GM18526 (cell line): ENCODE measurements around the gene DLG2.

Source experiments
- POLR2A ChIP-seq: IDR thresholded peaks from 3 replicates; pipeline ENCODE4 v1.6.1; 2011; ENCODE audit not compliant: insufficient read length; ENCODE audit errors: extremely low read depth

Gene DLG2

DNA sequence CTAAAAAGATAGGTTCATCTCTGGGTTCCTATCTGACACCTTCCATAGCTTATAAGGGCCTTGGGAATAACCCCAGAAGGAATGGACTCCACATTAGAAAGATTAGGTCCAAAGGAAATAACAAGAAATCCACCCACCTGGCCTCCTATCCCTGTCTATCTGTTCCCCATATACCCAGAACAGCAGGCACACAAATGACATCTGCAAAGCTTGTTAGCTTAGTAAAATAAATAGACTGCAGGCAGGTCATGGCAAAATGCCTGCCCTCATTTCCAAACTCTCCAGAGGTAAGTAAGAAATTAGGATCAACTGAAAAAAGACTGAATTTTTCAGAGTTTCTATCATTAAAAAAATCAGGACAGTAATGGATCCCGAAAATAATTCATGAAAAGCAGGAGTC, 489.5 kb downstream of the DLG2 start:
- no peak for TF ChIP-seq POLR2A

DNA sequence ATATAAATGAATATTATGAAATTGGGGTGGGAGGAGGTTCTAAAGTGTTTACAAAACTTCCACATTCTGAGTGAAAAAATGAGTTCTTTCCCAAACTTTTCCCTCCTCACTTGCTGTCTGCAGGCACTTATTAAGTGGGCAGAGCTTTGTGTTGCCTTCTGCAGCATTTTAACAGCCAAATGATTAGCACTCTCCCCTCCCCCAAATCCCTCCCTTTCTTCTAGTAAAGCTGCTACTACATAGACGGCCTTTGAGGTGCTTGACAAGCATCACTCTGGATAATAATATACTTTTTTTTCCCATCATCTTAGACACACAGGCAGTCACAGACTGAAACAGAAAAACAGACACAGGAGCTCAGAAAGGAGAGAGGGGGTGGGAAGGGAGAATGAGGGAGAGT, 493.5 kb downstream of the DLG2 start:
- no peak for TF ChIP-seq POLR2A

DNA sequence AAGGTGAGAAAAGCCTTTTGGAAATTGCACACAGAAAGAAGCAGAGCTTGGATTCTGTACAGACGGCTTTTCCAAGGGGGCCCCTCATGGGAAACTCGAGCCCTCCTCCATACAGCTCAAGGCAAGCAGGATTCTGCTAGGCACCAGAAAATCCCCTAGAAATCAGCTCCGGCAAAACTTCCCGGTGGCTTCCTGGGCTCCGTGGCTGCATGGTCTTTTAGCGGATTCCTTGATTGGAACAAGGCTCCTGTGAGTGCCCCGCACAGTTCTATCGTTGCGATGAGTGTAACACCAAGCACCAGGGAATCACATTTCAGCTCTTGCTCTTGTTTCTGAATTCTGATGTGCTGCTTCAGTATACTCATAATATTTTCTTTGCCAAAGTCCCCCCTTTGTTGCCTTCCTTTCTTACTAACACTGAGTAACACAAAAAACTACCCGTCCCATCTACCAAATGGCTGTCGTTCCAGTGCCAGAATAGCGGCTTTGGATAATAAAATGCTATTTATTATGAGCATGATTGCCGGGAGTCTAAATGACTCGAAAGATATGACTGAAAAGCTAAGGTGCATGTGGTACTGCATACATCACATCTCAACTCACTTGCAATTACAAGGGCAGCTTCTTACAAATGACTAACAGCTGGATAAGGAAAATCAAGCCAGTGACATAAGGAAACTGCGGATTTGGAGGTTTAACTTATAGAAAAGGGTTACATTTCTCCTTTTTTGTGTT, 494.1 kb downstream of the DLG2 start:
- no peak for TF ChIP-seq POLR2A

DNA sequence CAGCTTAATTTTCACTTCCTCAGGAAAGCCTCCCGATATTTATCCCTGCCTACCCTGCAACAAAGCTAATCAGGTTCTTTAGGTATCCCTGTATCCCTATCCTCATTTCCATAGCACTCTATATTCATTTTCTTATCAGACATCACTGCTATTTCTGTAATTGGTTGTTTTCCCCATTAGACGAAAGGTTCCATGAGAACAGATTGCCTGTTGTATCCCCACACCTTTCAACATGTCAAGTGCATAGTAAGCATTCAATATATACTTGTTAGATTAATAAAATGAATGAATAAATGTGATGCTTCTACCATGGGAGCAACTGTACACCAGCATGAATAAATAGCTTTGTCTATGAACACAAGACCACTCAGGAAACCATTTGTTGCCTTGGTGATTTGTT, 499.8 kb downstream of the DLG2 start:
- no peak for TF ChIP-seq POLR2A

DNA sequence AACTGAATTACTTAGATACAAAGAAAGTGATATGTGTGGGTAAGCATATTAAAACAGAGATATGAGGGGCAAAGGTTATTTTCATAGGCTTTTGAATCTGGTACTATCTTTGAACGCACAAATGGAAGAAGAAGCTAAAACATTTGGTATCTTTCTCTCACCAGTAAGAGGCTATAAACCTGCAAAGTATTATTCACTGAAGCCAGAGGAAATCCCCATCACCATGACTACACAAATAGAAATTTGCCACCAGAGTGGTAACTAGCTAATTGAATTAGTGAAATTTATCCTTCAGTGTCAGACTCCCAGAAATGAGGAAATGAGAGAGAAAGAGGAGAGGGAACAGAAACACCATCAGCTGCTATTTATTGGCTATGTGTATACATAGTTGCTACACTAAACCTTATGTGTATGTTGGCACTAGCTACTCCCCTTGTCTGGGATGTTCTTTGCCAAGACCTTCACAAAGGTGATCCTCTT, 503.4 kb downstream of the DLG2 start:
- TF ChIP-seq POLR2A, result no peak

DNA sequence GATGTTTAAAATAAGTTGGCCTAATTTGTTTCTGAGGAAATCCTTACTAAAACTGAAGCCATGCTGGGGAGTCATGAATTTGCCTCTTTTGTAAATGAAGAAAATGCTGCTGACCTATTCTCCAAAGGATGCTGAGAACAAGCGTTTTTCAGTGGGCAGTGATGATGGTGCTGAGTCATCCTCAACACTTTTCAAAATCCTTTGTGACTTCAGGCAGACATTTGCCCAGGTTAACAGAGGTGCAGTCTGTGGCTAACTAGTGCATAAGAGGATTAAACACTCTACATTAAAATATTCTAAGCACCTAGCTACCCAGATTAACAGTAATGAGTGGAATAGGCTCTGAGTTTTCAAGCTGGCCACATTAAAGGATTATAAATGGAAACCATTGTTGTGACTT, 509.0 kb downstream of the DLG2 start:
- TF ChIP-seq POLR2A, result no peak

DNA sequence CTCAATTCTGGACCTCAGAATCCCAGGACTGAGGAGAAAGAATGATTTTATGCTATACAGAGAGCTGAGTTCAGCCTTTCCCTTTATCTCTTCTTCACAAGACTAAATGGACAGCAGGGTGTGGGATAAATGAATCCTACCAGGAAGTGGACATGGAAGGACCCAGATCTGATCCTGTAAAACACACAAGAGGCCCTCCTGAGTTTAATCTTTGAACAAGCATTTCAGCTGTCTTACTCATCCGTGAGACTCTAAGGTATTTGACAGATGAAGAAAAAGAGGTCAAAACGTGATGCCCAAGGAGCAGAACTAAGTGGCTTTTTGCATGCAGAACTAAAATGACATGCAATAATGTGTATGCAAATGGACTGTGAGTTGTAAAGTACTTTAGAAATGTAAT, 511.3 kb downstream of the DLG2 start:
- no peak for TF ChIP-seq POLR2A

DNA sequence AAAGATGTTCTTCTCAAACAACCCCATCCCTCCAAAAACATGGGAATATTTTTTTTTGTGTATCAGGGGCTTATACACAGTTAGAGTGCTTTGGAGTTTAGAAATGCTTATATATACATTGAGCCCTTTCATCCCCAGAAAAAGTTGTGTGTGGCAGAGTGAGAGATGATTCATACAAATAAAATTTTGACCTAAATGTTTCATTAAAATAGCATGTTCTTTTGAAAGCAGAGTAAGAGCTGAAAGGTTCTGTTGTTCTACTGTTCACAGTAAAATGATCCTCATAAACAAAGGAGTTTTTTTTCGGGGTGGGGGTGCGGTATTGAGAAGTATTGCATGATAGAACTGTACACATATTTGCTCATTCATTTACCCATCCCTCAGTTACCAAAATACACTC, 512.4 kb downstream of the DLG2 start:
- no peak for TF ChIP-seq POLR2A

DNA sequence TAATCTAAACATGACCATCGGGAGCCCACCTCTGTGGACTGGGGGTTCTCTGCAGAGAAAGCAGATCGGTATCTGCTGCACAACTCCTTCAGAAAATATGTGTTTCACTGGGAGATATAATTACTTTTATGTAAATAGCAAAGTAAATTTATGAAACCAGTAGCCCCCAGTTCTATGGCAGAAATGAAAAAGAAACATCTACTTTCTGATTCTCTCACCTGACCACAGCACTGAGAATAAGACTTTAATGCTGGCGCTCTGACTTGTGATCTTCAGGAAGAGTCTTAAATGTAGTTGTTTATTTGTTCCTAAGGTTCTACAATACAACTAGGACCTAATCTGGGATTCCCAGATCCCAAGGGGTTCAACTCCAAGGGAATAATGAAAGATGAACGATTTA, 518.0 kb downstream of the DLG2 start:
- no peak for TF ChIP-seq POLR2A

DNA sequence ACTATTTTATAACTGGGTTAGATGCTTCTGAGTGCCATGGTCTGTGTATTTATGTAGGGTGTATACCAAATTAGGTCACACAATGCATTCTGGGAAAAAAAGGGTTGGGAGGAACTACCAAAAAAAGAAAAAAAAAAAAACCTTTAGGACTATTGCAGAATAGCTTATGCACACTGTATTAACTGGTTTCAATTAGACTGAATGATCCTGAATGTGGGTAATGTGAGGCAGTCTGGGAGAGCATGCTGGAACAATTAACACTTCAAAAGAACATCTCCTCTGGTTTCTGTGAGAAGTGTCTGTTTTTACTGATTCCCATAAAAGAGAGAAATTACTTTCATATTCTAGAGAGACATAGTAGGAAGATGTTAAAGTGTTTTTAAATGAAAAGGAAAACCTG, 521.3 kb downstream of the DLG2 start:
- TF ChIP-seq POLR2A, result no peak

DNA sequence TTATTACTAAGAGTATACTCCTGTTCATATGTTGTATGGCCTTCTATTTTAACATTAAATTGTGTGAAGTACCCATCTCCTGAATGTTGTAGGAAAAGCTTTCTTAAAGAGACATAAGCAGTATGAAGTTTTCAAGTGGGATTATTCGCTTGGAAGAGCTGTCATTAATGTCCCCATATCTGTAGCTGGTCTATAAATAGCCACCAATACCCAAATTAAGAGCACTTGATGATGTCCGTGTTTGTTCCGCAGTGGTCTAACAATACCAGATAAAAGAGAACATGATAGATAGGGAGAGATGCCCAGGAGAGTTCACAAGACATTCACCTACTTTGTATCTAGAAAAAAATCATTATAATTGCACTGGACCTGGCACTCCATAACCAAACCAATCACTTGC, 527.6 kb downstream of the DLG2 start:
- TF ChIP-seq POLR2A, result no peak

DNA sequence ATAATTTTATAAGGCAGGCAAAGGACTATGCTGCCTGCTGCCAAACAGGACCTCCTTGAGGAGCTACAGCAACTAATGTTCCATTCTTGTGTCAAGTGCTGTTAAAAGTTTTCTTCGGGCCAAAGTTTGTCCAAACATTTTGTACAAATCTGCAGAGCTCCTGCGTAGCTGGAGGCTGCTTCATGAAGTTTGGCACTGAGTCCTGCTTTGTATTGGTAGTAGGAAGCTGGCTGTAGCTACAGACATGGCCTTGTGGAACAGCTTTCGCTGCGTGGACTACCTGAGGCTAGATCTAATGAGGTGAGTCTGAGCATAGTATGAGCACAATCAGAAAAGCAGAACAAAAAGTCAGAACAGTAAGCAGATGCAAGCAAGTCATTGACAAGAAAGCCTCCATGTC, 528.1 kb downstream of the DLG2 start:
- TF ChIP-seq POLR2A, result no peak

DNA sequence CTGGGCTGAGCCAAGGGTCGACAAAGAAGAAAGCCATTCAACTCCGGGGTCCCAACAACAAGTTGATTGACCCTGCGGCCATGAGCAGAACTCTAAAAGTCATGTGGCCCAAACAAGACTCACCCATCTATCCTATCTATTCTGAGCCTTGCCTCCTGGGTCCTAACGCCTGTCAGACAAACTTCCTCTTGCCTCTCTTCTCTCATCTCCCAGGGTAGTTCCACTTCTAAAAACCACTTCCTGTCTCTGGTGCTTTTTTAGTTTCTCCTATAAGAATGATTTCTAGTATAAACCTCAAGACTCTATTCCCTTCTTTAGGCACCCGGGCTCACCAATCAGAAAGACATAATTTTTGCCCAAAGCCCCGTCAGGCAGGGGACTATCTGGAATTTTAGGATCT, 530.2 kb downstream of the DLG2 start:
- no peak for TF ChIP-seq POLR2A

DNA sequence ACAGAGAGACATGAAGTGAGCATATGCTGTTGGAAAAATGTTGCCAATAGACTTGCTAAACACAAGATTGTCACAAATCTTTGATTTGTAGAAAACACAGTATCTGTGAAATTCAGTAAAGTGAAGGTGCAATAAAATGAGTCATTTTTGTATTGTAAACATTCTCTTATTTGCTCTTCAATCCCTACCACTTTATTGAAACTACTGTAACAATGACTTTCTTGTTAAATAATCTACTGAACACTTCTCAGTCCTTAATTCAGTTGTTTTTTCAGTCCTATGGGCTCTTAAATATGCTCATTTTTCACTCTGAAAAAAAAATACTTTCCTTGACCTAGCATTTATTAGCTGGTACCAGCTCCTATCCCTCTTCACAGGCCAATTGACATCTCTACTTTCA, 531.9 kb downstream of the DLG2 start:
- no peak for TF ChIP-seq POLR2A

DNA sequence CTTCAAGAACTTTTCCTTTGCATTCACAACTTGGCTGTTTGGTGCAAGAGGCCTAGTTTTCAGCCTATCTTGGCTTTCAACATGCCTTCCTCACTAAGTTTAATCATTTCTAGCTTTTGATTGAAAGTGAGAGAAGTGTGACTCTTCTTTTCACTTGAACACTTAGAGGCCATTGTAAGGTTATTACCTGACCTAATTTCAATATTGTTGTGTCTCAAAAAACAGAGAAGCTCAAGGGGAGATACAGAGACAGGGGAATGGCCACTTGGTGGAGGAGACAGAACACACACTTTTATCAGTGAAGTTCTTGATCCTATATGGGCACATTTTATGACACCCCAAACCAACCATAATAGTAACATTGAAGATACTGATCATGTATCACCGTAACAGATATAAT, 532.3 kb downstream of the DLG2 start:
- no peak for TF ChIP-seq POLR2A

DNA sequence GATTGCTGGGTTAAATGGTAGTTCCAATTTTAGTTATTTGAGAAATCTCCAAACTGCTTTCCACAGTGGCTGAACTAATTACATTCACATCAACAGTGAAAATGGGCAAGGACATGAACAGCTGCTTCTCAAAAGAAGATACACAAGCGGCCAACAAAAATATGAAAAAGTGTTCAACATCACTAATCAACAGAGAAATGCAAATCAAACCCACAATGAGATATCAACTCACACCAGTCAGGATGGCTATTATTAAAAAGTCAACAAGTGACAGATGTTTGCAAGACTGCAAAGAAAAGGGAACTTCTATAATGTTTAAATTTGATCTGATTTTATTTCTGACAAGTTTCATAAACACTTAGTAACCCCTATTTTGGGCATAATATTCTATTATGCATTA, 537.5 kb downstream of the DLG2 start:
- no peak for TF ChIP-seq POLR2A

DNA sequence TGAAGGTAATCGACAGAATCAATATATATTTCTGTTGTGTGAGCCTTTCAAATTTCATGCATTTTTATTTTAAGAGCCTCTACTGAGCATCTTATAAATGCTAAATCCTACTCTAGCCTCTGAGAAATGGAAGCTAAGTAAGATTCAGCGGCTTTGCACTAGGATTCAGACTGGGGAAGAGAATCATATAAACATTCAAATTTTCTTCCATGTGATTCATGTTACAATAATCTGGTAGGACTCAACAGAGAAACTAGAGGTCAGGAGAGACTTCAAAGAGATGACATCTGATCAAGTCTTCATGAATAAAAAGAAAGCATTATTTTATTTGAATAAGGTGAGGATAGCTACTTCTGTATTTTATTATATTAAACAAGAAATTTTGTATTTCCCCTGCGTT, 538.9 kb downstream of the DLG2 start:
- TF ChIP-seq POLR2A, result no peak
